Measurements from ENCODE around the gene ITGA1.

The ITGA1 gene

GRCh38 chr5:52772668-52773067 is 15.0 kb upstream of the ITGA1 start:
- no peak for DNase-seq

GRCh38 chr5:52773342-52773741 is 14.4 kb upstream of the ITGA1 start:
- DNase-seq = no peak

GRCh38 chr5:52774005-52774410 is 13.7 kb upstream of the ITGA1 start:
- DNase-seq = no peak

- DNase-seq = no peak
Observed at GRCh38 chr5:52776116-52776515, 11.6 kb upstream of the ITGA1 start.

GRCh38 chr5:52777186-52777585 is 10.5 kb upstream of the ITGA1 start:
- no peak for DNase-seq

GRCh38 chr5:52778781-52779180 is 8.9 kb upstream of the ITGA1 start:
- no peak for DNase-seq

- no peak for DNase-seq
Observed at GRCh38 chr5:52779213-52779612, 8.5 kb upstream of the ITGA1 start.

- DNase-seq = no peak
Observed at GRCh38 chr5:52783226-52783959, 4.3 kb upstream of the ITGA1 start.

- peak; percentile 17 to 55 (median 34) for DNase-seq
Observed at GRCh38 chr5:52784737-52785136, 3.0 kb upstream of the ITGA1 start.

GRCh38 chr5:52786391-52786790 is 1.3 kb upstream of the ITGA1 start:
- no peak for DNase-seq

GRCh38 chr5:52786949-52787599 is 642 bp upstream of the ITGA1 start:
- DNase-seq = peak in 2 of 4 experiments; percentile 26 to 27

GRCh38 chr5:52788505-52788821 is 747 bp downstream of the ITGA1 start:
- DNase-seq = no peak

GRCh38 chr5:52789378-52789777 is 1.7 kb downstream of the ITGA1 start:
- DNase-seq = no peak

GRCh38 chr5:52789851-52790250 is 2.1 kb downstream of the ITGA1 start:
- DNase-seq = no peak

- DNase-seq = no peak
Observed at GRCh38 chr5:52791366-52791765, 3.6 kb downstream of the ITGA1 start.

GRCh38 chr5:52794519-52794918 is 6.8 kb downstream of the ITGA1 start:
- DNase-seq = peak in 3 of 4 experiments; percentile 44 to 63 (median 57)

- DNase-seq = no peak
Observed at GRCh38 chr5:52796031-52796430, 8.3 kb downstream of the ITGA1 start.

- no peak for DNase-seq
Observed at GRCh38 chr5:52796516-52797103, 8.9 kb downstream of the ITGA1 start.

GRCh38 chr5:52798938-52799337 is 11.2 kb downstream of the ITGA1 start:
- peak in 2 of 4 experiments; percentile 48 to 58 for DNase-seq

- peak; percentile 40 to 55 (median 52) for DNase-seq
Observed at GRCh38 chr5:52799358-52799982, 11.8 kb downstream of the ITGA1 start.

GRCh38 chr5:52799983-52800393 is 12.3 kb downstream of the ITGA1 start:
- DNase-seq = peak; percentile 99 to 100 (median 99)

- DNase-seq = peak; percentile 47 to 64 (median 59)
Observed at GRCh38 chr5:52800394-52801213, 12.9 kb downstream of the ITGA1 start.

GRCh38 chr5:52801329-52801728 is 13.6 kb downstream of the ITGA1 start:
- no peak for DNase-seq

Measured in suppressor macrophage (primary cell).